Vagina (tissue), 2 donors: Measurements from ENCODE around the gene CLMP.

Source experiments
- POLR2AphosphoS5 ChIP-seq, 2 donors: sonication (generic); formaldehyde crosslinking; IDR thresholded peaks; one replicate each; pipeline ENCODE4 v1.9.0; 2017; ENCODE audit warnings: antibody characterized with exemption in 2 of 2, mild to moderate bottlenecking in 2 of 2, low read depth in 1 of 2; ENCODE audit not compliant: insufficient read depth in 1 of 2
- TF ChIP-seq, protein P1 (sequence below), 3 experiments: fragments of 450-650 bp in 2 of 3; fragments of 200-600 bp in 1 of 3; sonication (generic) in 1 of 3; IDR thresholded peaks; one replicate each; pipeline ENCODE4 v1.5.1; 2017 to 2019; ENCODE audit warnings: antibody characterized with exemption in 3 of 3, mild to moderate bottlenecking in 2 of 3, moderate library complexity in 2 of 3

DNA sequence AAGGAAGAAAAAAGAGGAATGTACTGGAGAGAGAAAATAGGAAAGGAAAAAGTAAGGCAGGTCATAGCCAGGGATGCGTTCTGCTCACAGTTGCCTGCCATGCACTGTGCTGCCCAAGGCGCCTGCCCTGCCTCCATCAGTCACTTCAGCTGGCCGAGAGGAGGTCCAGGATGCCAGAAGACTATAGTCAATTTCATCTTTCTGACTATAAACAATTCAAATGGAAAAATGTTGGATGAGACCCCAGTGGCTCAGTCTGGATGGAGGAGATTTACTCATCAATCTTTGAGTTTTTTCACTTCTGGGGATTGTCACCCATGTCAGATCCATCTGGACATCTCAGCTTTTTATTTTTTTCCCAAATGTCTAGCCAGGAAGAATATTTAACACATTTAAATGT lies 36.7 kb upstream of the CLMP start:
- TF ChIP-seq, protein P1, sequence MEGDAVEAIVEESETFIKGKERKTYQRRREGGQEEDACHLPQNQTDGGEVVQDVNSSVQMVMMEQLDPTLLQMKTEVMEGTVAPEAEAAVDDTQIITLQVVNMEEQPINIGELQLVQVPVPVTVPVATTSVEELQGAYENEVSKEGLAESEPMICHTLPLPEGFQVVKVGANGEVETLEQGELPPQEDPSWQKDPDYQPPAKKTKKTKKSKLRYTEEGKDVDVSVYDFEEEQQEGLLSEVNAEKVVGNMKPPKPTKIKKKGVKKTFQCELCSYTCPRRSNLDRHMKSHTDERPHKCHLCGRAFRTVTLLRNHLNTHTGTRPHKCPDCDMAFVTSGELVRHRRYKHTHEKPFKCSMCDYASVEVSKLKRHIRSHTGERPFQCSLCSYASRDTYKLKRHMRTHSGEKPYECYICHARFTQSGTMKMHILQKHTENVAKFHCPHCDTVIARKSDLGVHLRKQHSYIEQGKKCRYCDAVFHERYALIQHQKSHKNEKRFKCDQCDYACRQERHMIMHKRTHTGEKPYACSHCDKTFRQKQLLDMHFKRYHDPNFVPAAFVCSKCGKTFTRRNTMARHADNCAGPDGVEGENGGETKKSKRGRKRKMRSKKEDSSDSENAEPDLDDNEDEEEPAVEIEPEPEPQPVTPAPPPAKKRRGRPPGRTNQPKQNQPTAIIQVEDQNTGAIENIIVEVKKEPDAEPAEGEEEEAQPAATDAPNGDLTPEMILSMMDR (IDR thresholded peaks at IDR 0.05), result no peak
- no peak for TF ChIP-seq POLR2AphosphoS5 (IDR thresholded peaks at IDR 0.05; ENCODE audit: insufficient read depth in 1 of 2, low read depth in 1 of 2)
